Measurements from ENCODE around the gene AKR1A1.

- TF ChIP-seq POLR2A (IDR thresholded peaks at IDR 0.05) (no peak), CTCF (IDR thresholded peaks at IDR 0.05) (no peak)
Measured at GRCh38 chr1:45573231-45573804, 22.7 kb downstream of the AKR1A1 start.
